ENCODE data around the gene BRME1.
A peak's percentile ranks its signal among the peaks of the same experiment; 100 is the strongest.

Gene BRME1

DNA sequence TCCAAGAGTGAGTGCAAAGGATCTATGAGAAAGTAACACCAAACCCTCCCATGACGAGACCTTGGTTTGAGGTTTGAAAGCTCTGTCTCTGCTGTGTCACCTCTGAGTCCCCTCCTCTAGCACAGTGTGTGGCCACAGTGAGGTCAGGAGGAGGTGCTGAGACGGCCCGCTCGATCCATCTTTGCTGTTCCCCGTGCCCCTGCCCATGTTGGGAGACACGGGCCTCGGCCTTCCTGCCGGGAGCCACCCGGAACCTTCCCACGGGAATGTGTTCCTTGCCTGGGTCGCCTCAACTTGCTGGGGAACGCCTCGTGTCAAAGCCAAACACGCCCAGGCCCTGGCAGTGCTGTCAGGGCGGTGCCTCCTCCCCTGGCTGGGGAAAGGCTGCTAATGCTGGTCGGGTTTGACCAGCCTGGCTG is 18.9 kb downstream of the BRME1 start:
- DNase-seq: no peak

DNA sequence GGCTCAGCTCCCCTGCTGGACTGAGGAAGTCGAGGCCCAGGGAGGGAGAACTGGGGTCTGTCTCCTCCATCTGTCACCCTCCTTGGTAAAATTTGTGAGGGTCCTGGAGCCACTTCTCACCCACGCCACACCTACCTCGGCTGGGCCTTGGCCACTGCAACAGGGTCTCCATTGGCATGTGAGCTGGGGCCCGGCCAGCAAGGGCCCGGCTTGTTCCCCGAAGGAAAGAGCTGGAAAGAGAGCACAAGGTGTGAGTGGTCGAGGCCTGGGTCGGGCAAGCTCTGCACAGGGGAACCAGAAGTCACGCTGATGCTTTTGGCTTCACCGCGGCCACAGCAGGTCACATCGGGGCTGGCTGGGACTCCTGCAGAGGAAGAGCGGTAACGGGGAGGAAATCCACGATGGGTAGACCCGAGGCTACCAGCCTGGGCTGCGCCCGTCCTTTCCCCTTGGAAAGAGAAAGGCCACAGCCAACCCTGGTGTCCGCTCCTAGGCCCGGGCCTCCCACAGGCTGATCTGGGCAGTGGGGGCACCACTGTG is 20.0 kb downstream of the BRME1 start:
- DNase-seq: no peak

DNA sequence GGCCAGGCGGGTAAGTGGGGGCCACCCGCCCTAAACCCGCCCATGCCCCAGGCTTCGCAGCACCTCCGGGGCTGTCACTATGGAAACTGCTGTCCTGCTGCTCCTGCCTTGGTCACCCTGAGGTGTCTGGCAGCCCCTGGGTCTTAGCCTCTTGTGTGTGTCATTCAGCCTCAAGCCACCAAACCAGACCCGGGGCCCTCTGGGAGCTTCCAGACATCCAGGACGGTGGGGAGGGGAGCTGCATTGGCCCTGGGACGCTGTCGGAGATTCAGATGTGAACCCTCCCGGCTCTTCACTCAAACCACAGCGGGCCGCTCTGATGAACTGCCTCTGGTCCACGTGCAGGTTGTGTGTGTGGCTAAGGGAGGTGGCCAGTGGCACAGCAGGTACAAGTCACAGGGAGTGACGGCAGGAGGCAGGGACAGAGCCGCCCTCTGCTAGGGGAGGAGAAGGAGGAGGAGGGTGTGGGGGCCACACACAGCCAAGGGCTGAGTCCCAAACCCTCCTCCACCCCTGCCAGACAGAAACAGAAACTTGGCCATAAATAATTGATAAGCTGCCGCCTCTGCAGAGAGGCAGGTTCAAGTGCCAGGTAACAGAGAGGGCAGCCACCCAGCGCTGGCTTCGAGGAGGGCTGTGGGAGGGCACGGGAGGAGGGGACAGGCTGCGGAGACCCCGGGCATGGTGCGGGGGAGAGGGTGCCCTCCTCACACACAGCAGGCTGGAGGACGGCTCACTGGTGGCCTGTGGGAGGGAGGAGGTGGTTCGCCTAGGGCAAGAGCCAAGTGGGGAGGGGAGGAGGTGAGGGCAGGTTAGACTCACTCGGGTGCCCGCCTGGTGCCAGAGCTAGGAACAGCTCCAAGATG is 21.0 kb downstream of the BRME1 start:
- DNase-seq: no peak

DNA sequence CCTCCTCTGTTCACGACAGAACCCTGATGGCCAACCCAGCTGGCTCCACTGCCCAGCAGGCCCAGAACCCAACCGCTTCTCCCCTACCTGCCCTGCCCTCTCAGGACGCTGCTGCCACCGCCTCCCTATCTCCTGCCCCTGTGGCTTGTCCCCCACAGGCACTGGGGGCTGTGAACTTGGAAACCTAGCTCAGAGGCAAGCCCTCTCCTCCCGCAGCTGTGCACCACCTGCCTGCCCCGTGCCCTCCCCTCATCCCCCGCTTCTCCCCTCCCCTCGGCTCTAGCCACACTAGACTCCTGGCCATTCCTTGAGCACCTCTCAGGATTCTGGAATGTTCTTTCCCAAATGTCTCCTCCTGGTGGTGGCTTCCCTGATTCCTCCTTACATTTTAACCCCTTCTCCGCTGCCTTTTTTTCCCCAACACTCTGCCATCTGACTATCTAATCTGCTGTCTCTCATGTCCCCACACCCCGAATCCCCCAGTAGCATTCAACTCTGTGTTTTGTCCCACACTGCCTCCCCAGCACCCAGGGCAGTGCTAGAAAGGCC is 22.3 kb downstream of the BRME1 start:
- no peak for DNase-seq

DNA sequence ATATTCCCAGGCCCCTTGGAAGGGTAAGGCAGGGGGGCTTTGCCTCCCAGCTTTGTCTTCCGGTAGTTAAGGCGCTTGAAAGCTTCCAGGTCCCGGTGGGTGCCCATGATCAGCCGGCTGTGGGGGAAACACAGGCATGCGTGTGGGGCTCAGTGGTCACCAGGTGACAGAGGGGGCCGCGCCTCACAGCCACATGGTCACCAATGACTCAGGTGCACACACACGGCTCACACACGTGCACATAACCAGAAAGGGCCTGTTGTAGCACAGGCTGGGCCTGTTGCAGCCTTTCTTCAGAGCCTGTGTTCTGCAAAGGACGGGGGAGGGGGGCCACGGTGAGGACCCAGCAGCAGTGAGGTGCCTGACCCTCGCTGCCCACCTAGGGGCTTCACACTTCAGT is 23.1 kb downstream of the BRME1 start:
- DNase-seq: no peak

DNA sequence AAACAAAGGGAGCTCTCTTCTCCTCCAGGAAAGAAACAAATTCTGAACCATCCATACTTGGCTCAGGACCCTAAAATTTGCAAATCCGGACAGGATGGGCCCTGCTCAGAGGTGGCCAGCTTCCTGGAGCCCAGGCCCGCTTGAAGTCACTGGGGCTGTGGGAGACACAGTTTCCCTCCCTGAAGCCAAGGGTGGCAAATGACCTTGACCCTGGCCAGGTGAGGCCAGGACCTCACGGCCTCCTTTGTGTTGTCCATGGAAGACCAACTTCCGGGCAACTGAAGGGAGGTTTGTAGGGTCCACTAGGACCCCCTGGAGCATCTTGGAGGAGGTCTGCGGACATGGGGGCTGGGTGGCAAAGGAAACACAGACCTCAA is 23.5 kb downstream of the BRME1 start:
- no peak for DNase-seq

DNA sequence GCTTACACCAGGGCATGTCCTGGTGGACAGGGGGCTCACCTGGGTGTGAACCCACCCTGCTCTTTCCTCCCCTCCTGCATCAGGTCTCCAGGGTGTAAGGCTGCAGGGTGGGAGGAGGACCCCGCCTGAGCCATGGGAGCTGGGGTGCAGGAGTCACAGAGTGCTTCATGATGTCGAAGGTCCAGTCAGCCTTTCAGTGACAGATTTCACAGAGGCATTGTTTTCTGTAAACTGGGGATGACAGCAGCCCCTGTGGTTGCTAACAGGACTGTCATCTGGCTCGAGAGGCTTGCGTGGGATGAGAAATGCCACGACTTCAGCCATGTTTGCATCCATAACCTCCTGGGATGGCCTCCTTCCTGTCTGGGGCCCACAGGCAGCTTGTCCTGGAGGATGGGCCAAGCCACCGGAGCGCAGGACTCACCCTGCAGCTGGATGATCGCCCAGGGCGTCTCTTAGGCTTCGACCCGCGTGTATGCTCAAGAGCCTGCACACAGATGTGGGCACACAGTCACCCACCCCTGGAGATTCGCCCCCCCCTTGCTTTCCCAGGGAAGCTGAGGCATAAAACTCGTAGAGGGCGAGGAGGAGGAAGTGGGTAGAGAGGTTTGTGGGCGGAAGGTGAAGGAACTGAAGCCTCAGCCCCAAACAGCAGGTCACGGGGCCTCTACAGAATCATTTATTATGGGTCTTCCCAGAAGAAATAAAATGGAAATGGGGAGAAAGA is 24.1 kb downstream of the BRME1 start:
- peak; percentile 41 for DNase-seq

DNA sequence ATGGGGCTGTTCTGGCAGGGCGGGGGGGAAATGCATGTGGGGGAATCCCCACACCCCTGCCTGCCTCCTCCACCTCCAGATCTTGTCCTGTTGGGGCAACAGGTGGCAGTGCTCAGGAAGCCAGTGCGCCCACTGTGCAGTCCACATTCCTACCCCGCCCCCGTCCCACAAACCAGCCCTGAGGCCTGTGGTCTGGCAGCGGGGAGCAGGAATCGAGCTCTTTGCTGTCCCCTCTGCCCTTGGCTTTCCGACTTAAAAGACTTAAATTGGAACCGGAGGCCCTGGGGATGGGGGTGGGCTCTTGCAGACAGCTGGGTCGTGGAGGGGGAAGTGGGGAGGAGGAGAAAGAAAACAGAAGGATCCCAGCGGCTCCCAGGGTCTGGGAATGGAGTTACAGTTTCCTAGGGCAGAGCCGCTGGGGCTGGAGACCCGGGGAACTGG is 24.6 kb downstream of the BRME1 start:
- DNase-seq: no peak

DNA sequence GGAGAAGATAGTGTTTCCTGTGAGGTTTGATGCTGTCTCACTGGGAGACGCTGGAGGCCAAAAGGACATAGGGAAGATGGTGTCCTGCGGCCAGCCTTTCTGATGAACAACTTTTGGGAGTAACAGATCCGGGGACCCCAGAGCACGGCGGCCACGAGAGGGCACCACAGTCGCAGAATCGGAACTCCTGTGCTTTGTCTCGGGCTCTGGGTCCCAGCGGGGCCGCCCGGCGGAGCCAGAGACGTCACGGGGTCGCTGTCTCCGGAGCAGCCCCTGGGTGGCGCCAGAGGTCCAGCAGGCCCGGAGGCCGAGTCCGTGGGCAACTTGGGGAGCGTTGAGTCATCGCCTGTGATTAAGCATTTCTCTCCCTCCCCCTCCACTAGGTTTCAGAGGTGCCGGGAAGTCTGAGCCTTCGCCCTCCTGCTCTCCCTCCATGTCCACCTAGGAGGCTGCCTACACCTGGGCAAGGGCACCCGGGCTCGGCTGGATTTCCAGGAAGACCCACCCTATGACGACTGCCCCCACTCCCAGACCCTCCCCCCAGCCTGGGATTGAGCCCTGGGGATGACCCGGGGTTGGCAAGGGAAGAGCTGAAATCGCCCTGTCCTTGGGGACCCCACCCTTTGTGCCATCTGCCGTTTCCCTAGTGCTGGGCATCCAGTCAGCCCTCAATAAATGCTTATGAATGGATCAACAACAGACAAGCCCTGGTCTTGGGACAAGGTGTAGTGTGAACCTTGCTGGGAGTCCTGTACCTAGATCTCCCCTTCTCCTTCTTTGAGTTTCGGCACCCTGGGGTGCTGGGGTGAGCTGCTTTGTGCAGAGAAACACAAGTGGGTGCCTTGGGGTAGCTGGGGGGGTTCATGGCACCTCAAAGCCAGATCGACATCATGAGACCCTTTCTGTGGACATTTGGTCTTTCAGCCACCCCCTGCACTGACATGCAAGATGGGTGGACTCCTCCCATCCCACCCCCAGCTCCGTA is 25.6 kb downstream of the BRME1 start:
- DNase-seq: peak; percentile 99

DNA sequence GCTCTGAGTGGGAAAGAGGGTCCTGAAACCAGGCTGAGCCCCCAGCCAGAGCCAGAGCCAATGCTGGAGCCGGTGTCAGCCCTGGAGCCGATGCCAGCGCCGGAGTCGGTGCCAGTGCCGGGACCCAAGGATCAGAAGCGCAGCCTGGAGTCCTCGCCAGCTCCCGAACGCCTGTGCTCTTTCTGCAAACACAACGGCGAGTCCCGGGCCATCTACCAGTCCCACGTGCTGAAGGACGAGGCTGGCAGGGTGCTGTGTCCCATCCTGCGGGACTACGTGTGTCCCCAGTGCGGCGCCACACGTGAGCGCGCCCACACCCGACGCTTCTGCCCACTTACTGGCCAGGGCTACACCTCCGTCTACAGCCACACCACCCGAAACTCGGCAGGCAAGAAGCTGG is 28.6 kb downstream of the BRME1 start:
- no peak for DNase-seq

DNA sequence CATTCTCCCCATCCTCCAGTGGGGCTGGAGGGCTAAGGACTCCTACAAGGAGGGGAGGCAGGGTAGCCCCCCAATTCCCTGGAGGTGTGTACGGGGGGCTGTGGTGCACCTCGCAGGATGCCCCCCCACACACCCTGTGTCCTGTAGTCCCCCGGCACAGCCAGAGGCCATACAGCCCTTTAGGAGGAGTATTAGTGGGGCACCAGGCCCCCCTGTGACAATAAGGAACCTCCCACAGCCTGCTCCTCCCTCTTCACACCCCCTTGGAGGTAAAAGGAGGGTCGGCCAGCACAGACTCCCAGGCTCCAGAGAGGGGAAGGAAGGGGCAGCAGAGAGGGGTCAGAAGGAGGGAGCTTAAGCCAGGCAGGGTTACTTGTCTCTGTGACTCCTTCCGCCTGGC is 29.1 kb downstream of the BRME1 start, which contains the start of gene NANOS3:
NANOS3 (plus strand) TSS at position 301 of the 400 bp plus-strand sequence. CDS start 115 bp downstream, outside the sequence.
- no peak for DNase-seq

DNA sequence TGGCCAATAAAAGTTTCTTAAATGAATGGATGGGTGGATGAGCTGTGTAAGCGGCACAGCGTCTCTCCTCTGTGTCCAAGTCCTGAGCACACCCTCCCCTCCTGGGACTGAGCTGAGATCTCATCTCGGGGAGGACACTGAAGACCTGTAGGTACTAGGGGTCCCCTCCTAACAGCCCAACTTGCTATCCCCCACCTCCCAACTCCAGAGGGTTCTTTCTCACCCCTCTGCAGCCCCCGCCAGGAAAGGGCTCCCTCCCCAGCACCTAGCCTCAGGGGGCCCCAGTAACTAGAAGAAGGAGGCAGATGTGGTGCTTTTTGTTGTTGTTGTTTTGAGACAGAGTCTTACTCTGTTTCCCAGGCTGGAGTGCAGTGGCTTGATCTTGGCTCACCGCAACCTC is 30.1 kb downstream of the BRME1 start:
- no peak for DNase-seq

DNA sequence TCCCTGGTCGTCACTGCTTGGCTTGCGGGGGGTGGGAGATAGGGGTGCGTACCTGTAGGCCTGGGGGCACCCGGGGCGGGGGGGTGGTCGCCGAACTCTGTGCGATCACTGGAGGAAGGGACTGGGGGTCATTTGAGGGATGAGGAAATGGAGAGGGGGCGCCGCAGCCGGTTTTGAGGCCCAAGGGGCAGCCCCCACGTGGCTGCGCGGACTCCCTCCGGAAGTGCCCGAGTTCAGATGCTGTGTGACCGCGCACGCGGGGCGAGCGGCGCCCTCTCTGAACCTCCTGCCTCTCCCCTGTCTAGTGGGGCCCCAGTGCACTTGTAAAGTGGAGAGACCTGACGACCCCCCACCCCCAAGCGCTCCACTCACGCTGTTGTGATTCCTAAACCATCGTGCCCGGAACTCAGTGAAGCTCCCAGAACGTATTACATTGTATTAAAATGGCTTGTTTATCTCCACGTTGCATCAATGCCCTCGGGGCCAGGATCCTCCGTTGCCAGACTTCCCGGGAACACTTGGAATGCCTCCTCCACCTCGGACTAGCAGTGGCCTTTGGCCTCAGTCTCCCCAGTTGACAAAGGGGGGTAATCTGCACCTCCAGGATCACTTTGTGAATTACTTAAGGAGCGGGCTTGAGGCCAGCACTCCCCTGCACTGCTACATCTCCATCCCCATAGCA is 31.9 kb downstream of the BRME1 start:
- DNase-seq: no peak

DNA sequence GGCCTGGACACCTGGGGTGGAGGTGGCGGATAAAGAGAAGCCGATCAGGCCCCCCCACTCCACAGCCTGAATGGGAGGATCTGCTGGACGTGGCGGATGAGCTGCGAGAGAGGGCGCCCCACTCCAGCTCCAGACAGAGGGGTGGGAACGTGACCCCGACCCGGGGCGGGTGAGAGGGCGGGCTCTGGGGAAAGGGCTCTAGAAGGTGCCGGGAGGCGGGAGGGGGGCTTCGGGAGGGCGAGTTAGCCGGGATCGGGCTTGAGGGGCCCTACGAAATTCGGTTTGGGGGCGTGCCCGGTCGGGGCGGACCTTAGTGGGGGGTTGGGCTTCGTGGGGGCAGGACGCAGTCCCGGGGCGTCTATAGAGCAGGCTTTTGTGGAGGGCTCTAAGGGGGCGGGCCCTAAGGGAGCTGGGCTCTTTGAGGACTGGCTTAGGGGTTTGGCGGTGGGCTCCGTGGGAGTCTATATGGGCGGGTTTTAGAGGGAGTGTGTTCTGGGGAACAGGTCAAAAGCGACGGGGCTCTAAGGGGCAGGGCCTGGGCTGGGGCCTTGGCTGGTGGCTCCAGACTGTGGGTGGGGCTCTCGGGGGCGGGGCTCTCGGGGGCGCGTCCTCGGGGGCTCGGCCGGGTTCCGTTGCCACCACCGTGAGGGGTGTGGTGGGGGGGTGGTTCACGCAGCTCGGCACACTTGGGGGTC is 33.1 kb downstream of the BRME1 start:
- DNase-seq: peak; percentile 57

DNA sequence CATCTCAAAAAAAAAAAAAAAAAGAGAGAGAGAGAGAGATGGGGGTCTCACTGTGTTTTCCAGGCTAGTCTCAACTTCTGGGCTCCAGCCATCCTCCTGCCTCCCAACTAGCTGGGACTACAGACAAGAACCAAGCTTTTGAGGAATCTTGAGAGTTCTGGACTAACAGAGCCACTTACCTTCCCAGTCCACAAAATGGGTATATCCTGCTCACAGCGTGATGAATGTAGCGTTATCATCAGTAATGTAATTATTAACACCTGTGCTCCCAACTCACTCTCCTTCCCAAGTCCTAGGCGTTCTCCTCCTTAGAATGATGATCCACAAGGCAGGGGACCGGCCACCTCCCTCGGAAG is 33.6 kb downstream of the BRME1 start:
- DNase-seq: no peak

DNA sequence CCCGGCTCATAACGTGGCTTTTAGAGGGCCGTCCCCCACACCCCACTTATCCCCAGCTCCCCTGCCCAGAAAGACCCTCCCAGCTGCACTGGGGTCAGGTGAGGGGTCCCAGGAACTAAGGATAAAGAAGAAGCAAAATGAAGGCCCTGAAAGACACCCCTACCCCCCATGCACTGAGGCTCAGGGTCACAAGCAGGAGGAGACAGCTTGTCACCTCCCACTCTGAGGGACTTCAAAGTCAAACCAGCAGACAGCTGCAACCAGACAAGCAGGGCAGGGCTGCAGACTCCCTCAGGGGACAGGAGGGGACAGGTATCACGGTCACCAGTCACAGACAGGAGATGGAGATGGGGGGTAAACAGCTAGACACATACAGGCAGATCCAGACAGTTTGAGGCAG is 35.0 kb downstream of the BRME1 start:
- no peak for DNase-seq

DNA sequence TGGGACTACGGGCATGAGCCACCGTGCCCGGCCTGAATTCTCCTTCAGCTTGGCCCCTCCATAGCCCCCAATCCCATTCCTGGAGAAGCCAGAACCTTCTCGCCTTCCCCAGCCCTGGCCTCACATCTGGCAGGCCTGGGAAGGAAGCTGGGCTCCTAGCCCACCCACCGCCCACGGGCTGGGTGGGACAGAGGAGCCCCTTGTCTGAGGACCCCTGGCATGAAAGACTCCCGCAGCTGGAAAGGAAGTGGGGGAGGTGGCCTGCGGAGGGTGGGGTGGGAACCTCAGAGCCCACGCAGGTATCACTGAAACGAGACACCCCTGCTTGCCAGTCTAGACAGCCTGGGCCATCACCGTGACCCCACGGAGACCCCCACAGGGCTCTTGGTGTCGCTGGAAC is 36.6 kb downstream of the BRME1 start:
- no peak for DNase-seq

DNA sequence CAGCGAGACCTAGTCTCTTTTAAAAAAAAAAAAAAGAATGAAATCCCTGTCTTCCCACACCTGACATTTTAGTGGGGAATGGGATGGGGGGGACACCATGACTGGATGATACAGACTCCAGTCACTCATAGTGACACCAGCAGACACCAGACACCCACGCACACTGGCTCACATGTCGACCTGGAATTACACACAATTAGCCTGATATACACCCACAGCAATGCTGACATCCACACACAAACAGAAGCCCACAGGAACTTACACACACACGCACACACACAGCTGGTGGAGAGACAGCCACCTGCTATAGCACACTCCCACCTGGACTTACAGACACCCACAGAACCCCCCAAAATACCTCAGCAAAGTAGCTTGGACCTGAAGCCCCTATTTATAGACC is 37.3 kb downstream of the BRME1 start:
- DNase-seq: no peak

DNA sequence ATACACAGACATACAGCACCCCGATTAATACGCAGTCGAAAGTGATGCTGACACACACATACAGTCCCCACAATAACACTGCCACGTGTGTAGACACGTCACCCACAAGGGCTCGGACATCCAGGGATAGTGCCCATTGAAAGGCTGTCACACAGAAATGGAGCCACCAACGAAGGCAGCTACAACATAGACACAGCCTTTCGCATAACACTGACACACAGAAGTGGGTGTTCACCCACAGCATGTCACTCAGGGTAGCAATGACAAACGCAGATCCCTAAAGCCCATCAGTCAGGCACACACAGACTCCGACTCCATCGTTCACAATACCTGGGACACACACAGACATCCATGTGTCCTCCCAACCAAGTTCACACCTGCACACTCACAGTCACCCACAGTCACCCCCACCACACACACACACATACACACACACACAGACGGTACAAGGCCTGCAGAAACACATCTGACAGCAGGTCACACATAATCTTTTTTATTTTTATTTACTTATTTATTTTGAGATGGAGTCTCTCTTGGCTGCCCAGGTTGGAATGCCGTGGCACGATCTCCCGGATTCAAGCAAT is 39.4 kb downstream of the BRME1 start:
- DNase-seq: no peak

DNA sequence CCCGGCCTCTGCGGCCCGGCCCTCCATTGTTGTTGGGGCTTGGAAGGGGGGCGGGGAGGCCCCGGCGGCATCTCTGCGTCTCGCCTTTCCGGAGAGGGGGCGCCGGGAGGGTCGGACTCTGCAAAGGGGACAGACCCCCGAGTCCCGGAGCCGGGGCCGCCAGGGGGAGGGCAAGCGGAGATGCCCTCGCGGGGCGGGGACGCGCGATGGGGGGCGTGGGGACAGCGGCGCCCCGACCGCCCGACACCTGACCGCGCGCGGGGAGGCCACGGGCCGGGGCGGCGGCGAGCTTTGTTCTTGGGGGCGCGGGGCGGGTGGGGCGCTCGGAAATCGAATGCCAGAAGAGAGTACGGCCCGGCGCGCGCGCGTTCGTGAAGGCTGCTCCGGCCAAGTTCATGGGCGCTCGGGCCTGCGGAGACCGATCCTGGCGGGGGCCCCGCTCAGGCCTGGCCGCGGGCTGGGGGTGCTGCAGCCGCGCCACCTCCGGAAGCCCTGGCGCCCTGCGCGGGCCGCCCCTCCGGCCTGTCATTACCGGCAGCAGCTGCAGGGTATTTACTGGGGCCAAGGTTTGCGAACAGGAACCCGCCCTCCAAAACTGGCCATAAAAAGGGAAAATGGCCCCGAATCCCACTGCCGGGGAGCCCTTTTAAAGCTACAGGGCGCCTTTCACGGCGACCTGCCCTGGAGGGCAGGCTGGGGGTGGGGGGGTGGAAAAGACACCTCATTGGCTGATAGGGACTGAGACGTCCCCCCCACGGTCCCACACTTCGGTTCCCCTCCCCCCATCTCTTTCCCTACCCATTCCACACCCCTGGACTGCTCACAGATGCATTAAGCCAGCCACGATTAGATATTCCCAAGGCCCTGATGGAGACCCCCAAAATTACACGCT is 40.1 kb downstream of the BRME1 start:
- peak; percentile 49 for DNase-seq

All from activated T-cell treated with anti-CD3 and anti-CD28 coated beads, Interleukin-2, amount 50 U/mL, for 1 hour (primary cell).